HS-5 (cell line): ENCODE measurements around the gene MYO19.

ENCODE experiments used
- DNase-seq: peaks from one replicate; pipeline ENCODE4 v3.0.0-alpha.2; 2012; ENCODE audit warnings: low read depth

The MYO19 gene, protein sequence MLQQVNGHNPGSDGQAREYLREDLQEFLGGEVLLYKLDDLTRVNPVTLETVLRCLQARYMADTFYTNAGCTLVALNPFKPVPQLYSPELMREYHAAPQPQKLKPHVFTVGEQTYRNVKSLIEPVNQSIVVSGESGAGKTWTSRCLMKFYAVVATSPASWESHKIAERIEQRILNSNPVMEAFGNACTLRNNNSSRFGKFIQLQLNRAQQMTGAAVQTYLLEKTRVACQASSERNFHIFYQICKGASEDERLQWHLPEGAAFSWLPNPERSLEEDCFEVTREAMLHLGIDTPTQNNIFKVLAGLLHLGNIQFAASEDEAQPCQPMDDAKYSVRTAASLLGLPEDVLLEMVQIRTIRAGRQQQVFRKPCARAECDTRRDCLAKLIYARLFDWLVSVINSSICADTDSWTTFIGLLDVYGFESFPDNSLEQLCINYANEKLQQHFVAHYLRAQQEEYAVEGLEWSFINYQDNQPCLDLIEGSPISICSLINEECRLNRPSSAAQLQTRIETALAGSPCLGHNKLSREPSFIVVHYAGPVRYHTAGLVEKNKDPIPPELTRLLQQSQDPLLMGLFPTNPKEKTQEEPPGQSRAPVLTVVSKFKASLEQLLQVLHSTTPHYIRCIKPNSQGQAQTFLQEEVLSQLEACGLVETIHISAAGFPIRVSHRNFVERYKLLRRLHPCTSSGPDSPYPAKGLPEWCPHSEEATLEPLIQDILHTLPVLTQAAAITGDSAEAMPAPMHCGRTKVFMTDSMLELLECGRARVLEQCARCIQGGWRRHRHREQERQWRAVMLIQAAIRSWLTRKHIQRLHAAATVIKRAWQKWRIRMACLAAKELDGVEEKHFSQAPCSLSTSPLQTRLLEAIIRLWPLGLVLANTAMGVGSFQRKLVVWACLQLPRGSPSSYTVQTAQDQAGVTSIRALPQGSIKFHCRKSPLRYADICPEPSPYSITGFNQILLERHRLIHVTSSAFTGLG

DNA sequence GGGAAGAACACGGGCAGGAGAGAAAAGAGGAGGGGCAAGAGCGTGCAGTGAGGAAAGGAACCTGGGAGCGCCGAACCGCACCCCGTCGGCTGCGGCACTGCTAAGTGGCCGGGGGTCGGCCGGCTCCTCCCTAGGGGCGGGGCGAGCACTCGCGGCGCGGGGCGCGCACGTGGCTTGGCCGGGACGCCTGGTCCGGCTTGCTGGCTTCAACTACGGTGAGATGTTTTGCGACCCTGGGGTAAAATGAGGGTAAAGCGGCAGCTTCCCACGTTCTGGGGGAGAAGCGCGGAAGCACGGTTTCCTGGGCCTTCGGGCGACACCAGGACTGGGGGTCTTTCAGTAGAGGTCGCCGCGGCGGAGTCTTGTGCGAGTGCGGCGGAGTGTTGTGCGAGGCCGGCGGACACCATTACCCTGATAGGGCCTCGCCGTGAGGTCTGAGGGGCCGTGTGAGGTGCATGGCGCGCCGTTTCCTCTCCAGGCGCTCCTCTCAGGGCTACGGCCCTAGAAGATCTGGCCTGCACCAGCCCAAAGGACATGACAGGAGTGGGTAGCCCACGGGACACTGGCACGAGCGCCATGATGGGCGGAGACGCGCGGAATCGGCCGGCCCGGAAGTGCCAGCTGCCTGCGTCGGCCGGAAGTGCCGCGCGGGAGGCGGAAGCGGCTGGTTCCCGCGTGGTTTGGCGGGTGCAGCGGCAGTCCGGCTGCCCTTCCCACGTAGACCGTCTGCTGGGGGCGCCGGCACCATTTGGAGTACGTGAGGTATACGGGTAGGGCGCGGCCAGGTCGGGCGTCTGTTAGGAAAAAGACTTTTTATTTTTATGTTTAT, at the start of gene MYO19, which contains the start of gene PIGW:
Gene MYO19 (minus strand): TSS at position 29 of the 829 bp plus-strand sequence. CDS start 2,330 bp downstream, outside the sequence.
Gene PIGW (plus strand): TSS at position 148 of the 829 bp plus-strand sequence. CDS start 2,115 bp downstream, outside the sequence.
- no peak for DNase-seq

DNA sequence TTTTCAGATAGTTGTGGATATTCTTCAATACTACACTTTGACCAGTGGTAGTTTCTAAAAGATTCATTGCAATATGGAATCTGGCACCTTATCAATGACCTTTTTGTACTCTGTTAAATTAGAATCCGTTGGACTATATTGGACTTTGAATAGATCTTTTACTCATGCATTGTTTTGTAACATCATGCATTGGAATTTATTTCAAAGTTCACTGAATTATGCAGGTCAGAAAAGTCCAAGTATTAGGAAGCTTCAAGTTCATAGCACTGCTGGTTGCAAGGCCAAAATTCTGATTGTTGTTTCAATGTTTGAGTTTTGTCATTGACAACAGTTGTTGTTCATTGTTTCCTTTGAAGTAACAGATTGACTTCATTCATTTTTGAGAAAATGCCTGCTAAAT, 49.1 kb upstream of the MYO19 start:
- no peak for DNase-seq

DNA sequence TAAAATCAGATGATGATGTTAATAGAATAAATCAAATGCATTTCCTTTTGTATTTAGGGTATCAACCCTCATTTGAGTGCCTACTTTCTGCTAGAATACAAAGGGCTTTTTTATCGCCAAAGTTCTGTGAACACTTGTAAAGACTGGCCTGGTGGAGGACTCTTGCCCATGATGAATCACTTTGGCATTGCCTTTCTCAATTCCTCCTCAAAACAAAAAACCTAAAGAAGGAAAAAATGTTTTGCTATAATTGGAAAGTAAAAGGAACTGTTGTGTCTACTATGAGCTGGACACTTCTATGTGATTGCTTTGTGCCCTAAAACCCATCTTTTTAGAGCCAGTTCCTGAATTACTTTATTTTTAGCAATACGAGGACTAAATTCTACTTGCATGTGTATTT, 44.0 kb upstream of the MYO19 start:
- DNase-seq = no peak

DNA sequence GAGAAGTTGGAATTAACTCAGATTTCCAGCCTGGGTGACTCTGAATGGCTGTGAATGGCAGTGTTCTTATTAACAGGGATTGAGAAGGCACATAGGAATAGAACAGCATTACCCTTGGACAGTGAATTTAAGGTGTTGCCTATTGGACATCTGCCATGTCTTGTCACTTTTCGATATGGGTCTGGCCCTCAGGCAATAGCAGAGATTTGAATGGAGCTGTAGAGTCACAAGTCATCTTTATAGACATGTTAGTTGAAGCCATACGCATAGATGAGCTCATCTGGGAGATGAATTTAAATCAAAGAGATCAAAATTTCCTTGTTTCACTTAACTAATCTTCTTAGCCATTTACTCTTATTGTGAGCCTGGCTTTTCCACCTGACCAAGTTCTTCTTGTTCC, 42.1 kb upstream of the MYO19 start:
- no peak for DNase-seq

DNA sequence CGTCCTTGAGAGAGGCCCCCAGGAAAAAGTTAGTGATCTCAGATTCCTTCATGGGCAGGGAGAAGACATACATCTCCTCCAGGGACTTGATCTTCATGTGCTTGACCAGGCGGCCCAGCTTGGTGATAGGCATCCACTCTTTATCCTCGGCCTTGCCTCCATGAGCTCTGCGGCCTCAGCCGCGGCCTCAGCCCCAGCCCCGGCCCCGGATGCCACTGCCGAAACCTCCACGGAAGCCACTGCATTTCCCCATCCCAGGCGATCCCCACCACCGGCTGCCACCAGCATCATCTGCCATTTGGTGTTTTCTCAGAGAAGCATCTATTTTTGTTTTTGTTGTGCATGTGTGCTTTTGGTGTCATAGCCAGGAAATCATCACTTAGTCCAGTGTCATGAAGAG, 40.4 kb upstream of the MYO19 start:
- DNase-seq = no peak

DNA sequence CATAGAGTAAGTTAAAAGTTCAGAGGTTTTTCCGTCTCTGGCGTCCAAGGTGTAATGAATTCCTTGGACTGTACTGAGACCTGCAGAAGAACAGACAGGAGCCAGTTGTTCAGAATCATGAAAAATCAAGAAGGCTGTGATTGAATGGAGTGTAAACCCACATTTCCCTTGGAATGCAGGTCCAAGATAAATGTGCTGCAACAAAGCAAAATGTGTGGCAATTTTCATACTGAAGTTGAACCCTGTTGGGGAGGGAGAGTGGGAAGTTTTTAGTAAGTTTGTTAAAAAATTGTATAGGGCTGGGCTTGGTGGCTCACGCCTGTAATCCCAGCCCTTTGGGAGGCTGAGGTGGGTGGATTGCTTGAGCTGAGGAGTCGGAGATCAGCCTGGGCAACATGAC, 31.4 kb upstream of the MYO19 start:
- DNase-seq = no peak

DNA sequence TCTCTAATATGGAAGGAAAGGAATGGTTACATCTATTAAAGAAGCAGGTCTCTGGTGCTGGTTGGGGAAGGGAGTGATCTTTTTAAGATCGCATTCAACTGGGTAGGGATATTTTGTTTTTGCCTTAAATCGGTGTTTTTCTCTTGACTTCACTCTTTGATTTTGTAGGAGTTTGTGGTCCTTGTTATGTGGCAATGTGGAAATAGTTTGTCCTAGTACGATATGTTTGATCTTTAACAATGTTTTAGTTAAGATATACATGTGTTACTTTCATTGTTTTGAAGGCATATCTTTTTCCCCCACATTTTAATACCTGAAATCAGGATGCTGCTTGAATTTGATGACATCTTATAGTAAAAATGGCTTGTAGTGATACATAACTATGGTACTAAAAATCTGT, 18.8 kb upstream of the MYO19 start:
- DNase-seq = no peak

DNA sequence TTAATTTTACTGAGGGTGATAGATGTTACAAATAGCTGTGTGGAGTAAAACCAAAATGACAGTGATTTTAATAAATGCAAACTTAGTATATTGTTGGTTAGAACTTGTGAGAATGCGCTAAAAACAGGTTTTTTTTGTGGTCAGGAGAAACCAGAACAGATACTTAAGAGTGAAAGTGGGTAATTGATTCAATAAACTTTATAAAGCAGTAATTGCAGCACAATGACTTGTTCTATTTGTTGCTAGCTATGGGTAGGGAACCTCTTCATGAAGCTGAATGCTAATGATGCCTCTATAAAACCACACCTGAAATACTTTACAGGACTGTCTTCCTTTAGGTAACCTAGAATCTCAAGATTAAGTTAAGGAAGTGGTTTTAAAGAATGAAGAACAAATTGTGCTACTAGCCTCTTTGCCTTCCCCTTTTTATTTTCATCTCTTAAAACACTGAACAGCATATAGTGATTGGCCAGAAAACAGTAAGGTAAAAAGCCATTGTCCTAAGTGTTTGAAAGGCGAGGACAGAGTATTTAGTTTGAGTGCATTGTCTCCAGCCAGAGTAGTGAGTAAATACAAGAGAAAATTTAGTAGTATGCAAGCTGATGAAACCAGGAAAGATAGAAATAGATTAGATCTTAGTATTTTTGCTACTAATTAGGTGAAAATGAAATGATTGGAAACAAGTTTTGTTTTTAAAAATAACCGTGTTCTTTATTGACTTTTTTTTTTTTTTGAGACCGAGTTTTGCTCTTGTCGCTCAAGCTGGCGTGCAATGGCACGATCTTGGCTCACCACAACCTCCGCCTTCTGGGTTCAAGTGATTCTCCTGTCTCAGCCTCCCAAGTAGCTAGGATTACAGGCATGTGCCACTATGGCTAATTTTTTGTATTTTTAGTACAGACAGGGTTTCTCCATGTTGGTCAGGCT, 16.1 kb upstream of the MYO19 start:
- no peak for DNase-seq

DNA sequence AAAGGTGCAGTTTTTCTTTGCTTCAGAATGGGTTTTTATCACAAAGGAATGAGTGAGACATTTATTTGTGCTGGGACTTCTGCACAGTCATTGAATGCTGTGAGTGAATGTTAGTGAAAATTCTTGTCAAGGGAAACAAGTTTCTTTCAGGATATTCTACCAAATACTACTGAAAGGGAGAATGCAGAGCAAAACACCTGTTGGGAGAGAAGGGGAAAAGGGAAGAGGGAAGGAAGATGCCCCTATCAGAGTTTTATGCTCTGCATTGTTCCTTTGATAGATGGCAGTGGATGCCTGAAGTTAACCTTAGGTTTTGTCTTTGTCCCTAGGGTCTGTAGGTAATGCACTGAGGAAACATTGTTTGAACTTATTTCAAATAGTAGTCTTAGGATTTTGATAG, 13.1 kb upstream of the MYO19 start:
- DNase-seq = no peak

DNA sequence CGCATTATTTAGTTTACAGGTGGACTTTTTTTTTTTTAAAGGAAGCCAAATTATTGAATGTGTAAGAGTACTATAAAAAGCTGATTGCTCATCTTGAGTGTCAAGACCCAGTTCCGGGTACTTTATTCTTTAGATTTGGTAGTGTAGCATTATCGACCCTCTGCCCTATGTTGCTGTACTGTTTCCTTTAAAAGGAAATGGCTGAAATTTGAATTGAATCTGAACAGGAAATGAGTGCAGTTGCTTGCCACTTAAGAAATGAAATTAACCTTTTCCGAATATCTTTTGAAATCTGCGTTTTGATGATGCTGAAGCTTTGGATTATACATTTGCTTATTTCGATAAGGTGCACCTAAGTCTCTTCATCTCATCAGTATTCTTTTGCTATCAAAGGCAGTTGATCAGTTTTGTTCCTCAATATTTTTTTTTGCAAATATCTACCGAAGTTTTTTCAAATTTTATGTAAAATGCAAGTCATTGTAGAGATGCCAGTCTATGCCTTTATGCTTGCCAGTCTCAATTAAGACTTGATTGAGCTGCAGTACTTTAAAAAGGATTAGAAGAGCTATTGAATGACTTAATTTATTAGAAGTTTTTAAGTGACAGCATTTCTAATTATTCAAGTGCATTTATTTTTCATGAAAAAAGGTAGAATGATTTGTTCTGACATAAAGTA, 11.9 kb upstream of the MYO19 start:
- no peak for DNase-seq

DNA sequence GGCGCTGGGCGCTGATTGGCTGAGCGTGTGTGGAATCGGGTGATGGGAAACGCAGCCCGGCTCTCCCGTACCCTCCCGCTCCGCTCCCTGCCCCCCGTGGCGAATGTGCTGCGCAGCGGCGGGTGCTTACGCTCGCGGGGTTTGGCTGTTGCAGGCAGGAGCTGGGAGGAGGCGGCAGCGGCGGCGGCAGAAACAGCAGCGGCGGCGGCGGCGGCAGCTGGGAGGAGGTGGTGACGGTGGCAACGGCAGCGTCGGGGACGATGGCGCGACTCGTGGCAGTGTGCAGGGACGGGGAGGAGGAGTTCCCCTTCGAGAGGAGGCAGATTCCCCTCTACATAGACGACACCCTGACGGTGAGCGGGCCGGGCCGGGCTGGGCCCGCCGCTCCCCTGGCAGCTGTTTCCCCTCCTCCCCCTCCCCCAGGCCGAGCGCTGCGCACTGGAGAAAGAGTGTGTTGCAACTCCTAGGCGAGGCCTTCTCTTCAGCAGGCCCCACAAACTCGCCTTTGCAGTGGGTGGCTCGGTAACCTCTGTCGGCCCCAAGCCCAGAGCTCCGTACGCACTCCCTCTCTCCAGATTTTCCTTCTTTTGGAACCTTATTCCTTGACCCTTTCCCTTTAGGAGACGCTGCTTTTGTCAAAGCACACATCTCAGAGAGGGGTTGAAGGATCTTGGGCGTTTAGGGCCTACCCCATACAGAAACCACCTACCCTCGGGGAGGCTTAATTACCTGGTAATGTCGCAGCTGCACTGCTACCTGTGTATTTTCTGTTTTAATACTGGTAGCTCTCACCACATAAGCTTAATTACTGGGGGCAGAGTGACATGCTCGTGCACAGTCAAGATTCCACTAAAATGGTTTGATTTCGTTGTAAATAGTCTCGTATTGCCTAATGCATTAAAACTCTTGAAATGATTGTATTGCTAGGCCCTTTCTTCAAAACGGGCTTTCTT, 11.1 kb upstream of the MYO19 start:
- DNase-seq = peak; percentile 74

DNA sequence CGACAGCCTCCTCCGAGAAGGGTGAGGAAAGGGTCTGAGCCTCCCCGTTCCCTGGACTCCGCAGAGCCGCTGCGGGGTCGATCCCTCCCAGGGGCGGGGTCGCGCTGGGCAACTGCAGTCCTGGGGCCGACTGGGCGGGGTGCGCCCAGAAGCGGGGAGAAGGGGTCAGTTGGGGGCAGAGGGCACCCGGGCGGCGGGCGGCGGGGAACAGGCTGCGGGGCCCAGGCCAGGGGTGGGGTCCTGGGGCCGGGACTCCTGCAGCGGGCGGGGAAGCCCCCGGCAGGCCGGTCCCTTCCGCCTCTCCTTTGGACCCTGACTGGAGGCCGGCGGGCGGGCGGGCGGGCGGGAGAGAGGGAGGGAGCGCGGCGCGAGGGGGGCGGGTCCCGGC, 10.4 kb upstream of the MYO19 start:
- no peak for DNase-seq

DNA sequence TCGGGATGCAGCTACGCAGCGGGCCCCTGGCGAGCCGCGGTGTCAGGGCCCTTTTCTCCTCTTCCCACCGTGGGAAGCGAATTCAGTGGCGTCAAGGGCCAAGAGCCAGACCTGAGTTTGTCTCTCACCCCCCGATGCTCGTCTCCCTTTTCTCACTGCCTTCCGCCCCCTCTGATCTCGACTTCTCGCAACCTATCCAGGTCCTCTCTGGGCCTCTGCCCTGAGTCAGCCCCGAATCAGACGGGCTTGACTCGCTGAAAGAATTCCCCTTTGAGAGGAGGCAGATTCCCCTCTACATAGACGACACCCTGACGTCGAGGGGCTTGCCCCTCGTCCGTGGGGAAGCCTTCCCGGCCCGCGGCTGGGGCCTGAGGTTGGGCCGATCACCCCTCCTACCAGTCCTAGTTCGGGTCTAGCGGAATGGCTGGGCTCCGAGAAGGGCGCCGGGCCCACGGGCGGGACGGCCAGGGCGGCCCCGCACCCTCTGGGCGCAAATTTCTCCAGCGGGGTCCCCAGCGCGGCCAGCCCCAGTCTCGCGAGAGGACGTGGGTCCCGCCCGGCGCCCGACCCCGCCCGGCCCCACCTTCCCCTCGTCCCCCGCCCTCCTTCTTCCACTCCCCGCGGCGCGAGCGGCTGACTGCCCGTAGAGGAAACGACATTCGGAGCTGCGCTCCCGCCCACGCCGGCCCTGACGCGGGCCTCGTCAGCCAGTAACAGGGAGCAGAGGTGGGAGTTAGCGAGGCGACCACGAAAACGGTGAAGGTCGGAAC, 9.8 kb upstream of the MYO19 start, which contains the start of gene GGNBP2:
Gene GGNBP2 (plus strand): TSS at position 613 of the 770 bp plus-strand sequence. CDS start 806 bp downstream, outside the sequence.
- DNase-seq = no peak

DNA sequence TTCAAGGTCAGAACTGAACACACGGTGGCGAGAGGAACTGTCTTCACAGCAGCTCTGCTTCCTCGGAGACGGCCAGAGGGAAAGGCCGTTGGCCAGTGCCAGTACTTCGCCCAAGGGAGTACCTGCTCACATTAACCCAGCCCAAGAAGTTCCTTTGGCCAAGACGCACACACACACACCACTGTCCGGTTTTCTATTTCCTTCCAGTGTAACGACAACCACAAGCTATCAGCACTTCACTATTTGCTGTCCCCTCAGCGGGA, 9.3 kb upstream of the MYO19 start:
- DNase-seq = no peak

DNA sequence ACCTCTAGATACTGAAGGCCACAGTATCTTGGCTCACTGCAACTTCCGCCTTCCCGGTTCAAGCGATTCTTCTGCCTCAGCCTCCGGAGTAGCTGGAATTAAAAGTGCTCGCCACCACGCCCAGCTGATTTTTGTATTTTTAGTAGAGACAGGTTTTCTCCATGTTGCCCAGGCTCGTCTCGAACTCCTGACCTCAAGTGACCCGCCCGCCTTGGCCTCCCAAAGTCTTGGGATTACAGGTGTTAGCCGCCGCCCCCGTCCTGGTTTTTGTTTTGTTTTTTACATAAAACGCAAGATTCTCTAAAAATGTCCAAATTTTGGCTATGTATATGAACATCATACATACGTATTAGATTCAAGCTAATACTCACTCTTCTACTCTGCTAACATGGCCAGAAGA, 8.1 kb upstream of the MYO19 start:
- no peak for DNase-seq

DNA sequence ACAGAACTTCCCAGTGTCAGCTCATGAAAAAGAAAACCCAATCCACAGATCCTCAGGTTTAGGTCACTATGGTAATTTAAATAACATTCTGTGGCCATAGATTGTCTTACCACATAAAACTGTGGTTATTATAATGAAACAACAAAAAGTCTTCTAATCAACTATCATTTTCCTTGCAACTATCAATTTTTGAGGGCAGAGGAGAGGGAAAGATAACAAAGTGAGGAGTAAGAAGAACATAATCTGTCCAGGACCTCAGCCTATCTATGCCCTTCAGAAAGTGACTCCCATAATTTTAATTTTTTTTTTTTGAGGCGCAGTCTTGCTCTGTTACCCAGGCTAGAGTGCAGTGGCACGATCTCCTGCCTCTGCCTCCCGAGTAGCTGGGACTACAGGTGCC, 6.0 kb upstream of the MYO19 start:
- DNase-seq = no peak

DNA sequence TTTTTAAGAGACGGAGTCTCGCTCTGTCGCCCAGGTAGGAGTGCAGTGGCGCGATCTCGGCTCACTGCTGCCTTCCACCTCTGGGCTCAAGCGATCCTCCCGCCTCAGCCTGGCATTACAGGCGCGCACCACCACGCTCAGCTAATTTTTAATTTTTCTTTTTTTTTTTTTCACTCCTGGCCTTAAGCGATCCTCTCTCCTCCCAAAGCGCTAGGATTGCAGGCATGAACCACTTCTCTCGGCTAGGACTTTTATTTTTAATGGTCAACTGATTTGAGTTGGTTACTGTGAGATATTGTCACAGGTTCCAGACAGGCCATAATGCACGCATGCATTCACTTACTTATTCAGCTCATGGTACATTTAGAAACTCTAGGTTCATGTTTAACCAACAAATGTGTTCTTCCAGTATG, 1.0 kb upstream of the MYO19 start:
- no peak for DNase-seq
